Neural cell (in vitro differentiated cells): Measurements from ENCODE around the gene TUBB3. TPM values are rescaled to one million over a fixed set of nuclear protein-coding genes. Genes with fewer than 3 reads are reported as not detected.

Experiments
- H2AFZ ChIP-seq: fragments of 200-600, 300-800 bp; sonication (generic), shearing (Covaris generic); 2 replicates; pipeline ENCODE4 v1.6.0; 2014; ENCODE audit warnings: low read depth, mild to moderate bottlenecking, antibody characterized with exemption, low read length, moderate library complexity
- H3F3A ChIP-seq: fragments of 200-600 bp; shearing (Covaris generic); 2 replicates; pipeline ENCODE4 v1.6.1; 2016; ENCODE audit warnings: mild to moderate bottlenecking, moderate library complexity, mixed read lengths, antibody characterized with exemption, low read length; ENCODE audit not compliant: insufficient read depth, poor library complexity, severe bottlenecking
- H3K27ac ChIP-seq: fragments of 200-600, 300-800 bp; sonication (generic), shearing (Covaris generic); 2 replicates; pipeline ENCODE4 v1.5.1; 2014; ENCODE audit warnings: mild to moderate bottlenecking, low read length, moderate library complexity
- H3K27me3 ChIP-seq: fragments of 300-800, 200-600 bp; sonication (generic), shearing (Covaris generic); 2 replicates; pipeline ENCODE4 v1.6.0; 2014; ENCODE audit warnings: mild to moderate bottlenecking, low read depth, low read length, moderate library complexity; ENCODE audit not compliant: insufficient read depth
- H3K36me3 ChIP-seq: fragments of 300-800, 200-600 bp; sonication (generic), shearing (Covaris generic); 2 replicates; pipeline ENCODE4 v1.5.1; 2014; ENCODE audit warnings: mild to moderate bottlenecking, antibody characterized with exemption, low read length, moderate library complexity; ENCODE audit not compliant: insufficient read depth
- H3K4me2 ChIP-seq: fragments of 300-800, 200-600 bp; sonication (generic), shearing (Covaris generic); 2 replicates; pipeline ENCODE4 v1.6.0; 2014; ENCODE audit warnings: mild to moderate bottlenecking, low read length
- H3K4me3 ChIP-seq: fragments of 300-800, 200-600 bp; sonication (generic), shearing (Covaris generic); 2 replicates; pipeline ENCODE4 v1.5.1; 2014; ENCODE audit warnings: mild to moderate bottlenecking, low read length, moderate library complexity
- H3K79me2 ChIP-seq: fragments of 200-600 bp; shearing (Covaris generic); replicated peaks from 2 replicates; pipeline ENCODE4 v1.6.0; 2014; ENCODE audit warnings: mild to moderate bottlenecking, low read length, moderate library complexity; ENCODE audit not compliant: insufficient read depth
- H3K9ac ChIP-seq: fragments of 300-800, 200-600 bp; sonication (generic), shearing (Covaris generic); 2 replicates; pipeline ENCODE4 v1.6.1; 2016; ENCODE audit warnings: mild to moderate bottlenecking, low read length, mixed read lengths
- H3K9me2 ChIP-seq: fragments of 200-600 bp; shearing (Covaris generic); 2 replicates; pipeline ENCODE4 v1.6.1; 2016; ENCODE audit warnings: mild to moderate bottlenecking, low read length, mixed read lengths; ENCODE audit not compliant: insufficient read depth
- H3K9me3 ChIP-seq: fragments of 200-600, 300-800 bp; sonication (generic), shearing (Covaris generic); 2 replicates; pipeline ENCODE4 v1.6.1; 2016; ENCODE audit warnings: mild to moderate bottlenecking, mixed run types, low read length, moderate library complexity, mixed read lengths
- H4K20me1 ChIP-seq: fragments of 200-600 bp; shearing (Covaris generic); 2 replicates; pipeline ENCODE4 v1.6.1; 2016; ENCODE audit warnings: mild to moderate bottlenecking, mixed run types; ENCODE audit not compliant: insufficient read depth
- CTCF ChIP-seq: fragments of 450-650 bp; IDR thresholded peaks from 2 replicates; pipeline ENCODE4 v1.5.1; 2014; ENCODE audit warnings: antibody characterized with exemption, mild to moderate bottlenecking, moderate library complexity; ENCODE audit not compliant: poor library complexity, severe bottlenecking
- EP300 ChIP-seq: fragments of 450-650 bp; conservative IDR thresholded peaks from 2 replicates; pipeline ENCODE4 v1.6.1; 2014; ENCODE audit warnings: antibody characterized with exemption, mild to moderate bottlenecking, moderate library complexity; ENCODE audit not compliant: poor library complexity, severe bottlenecking
- MXI1 ChIP-seq: fragments of 450-650 bp; conservative IDR thresholded peaks from 2 replicates; pipeline ENCODE4 v1.6.1; 2014; ENCODE audit warnings: antibody characterized with exemption, mild to moderate bottlenecking; ENCODE audit not compliant: poor library complexity, severe bottlenecking
- POLR2AphosphoS5 ChIP-seq: IDR thresholded peaks from 2 replicates; pipeline ENCODE4 v1.6.1; 2012
- RAD21 ChIP-seq: fragments of 450-650 bp; conservative IDR thresholded peaks from 2 replicates; pipeline ENCODE4 v1.6.1; 2014; ENCODE audit warnings: antibody characterized with exemption, mild to moderate bottlenecking, moderate library complexity
- REST ChIP-seq: IDR thresholded peaks from 2 replicates; pipeline ENCODE4 v1.6.1; 2012; ENCODE audit warnings: borderline replicate concordance
- SMC3 ChIP-seq: fragments of 450-650 bp; conservative IDR thresholded peaks from 2 replicates; pipeline ENCODE4 v1.6.1; 2014; ENCODE audit warnings: antibody characterized with exemption, mild to moderate bottlenecking, moderate library complexity; ENCODE audit not compliant: poor library complexity
- TAF1 ChIP-seq: IDR thresholded peaks from 2 replicates; pipeline ENCODE4 v1.6.1; 2012; ENCODE audit warnings: low read depth
- polyA plus RNA-seq: library from polyadenylated mRNA; depleted of rRNA; stranded (reverse); fragments of >200 nt; gene quantifications from 2 replicates; pipeline ENCODE4 v1.2.3, GENCODE V29; 2014

Gene TUBB3
- polyA plus RNA-seq, 1 donor from 2014 or later = 2,442 TPM

- no peaks in the 10 kb centered on the region for H3K27me3 ChIP-seq
- no peak overlapping the region for H2AFZ ChIP-seq
- peaks cover 83% of the 10 kb centered on the region for H3K79me2 ChIP-seq
- peaks cover 31% of the 10 kb centered on the region for H4K20me1 ChIP-seq
- H3F3A ChIP-seq = peaks cover 5% of the 10 kb centered on the region
- H3K9me2 ChIP-seq = no peaks in the 10 kb centered on the region
- H3K9ac ChIP-seq = peak overlapping the region; percentile 100
- H3K36me3 ChIP-seq = peaks cover 5% of the 10 kb centered on the region
- H3K27ac ChIP-seq = peak overlapping the region; percentile 99
- no peaks in the 10 kb centered on the region for H3K9me3 ChIP-seq
- peak overlapping the region; percentile 48 for H3K4me2 ChIP-seq
- peak; percentile 66 for TF ChIP-seq TAF1
- TF ChIP-seq REST = peak; percentile 28
- TF ChIP-seq CTCF = no peak
- no peak for TF ChIP-seq RAD21
- TF ChIP-seq POLR2AphosphoS5 = peak; percentile 68
- peak overlapping the region; percentile 100 for H3K4me3 ChIP-seq
Observed at GRCh38 chr16:89923640-89924296, 626 bp downstream of the TUBB3 start.

GRCh38 chr16:89924297-89924924 is 1.3 kb downstream of the TUBB3 start:
- Histone ChIP-seq H3K9me3 (no peaks in the 10 kb centered on the region), H3K27me3 (no peaks in the 10 kb centered on the region), H3K4me3 (peak overlapping the region; percentile 100), H3K9ac (peak overlapping the region; percentile 100), H3K4me2 (peak overlapping the region; percentile 88), H3F3A (peaks cover 5% of the 10 kb centered on the region), H3K36me3 (peaks cover 5% of the 10 kb centered on the region), H3K79me2 (peaks cover 87% of the 10 kb centered on the region), H2AFZ (no peak overlapping the region), H3K9me2 (no peaks in the 10 kb centered on the region), H3K27ac (peak overlapping the region; percentile 99), H4K20me1 (peaks cover 37% of the 10 kb centered on the region)
- TF ChIP-seq POLR2AphosphoS5 (peak; percentile 41), SMC3 (peak; percentile 7), MXI1 (peak; percentile 94), REST (peak; percentile 61), RAD21 (no peak), EP300 (peak; percentile 13), TAF1 (no peak)
